Activated CD8-positive, alpha-beta memory T cell treated with anti-CD3 and anti-CD28 coated beads for 24 hours (primary cell): ENCODE results near the gene RNF222.

Experiments used
- DNase-seq: peaks from one replicate; pipeline ENCODE4 v3.0.0-alpha.2; 2020

The RNF222 gene, protein sequence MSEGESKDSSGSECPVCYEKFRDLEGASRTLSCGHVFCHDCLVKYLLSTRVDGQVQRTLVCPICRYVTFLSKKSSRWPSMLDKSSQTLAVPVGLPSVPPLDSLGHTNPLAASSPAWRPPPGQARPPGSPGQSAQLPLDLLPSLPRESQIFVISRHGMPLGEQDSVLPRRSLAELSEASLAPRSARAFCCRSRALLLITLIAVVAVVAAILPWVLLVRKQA

DNA sequence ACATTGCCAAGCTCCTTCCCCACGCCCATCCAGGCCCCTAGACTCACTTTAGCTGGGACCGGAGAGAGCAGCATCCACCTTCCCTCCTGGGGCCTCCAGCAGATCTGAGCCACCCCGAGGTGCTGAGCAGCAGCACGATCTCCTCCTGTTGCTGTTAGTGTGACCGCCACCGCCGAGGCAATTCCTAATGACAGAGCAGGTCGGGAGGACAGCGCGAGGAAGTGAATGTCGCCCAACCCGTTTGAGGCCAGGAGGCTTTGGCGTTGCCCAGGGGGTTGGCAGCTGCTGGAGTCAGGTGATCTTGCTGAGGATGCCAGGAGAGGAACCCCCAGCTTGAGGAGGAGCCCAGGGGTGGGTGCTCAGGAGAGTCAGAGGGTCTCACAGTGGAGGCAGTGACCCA, at the start of gene RNF222:
Gene RNF222 (minus strand): TSS at position 192 of the 400 bp plus-strand sequence. CDS start 4,366 bp downstream, outside the sequence.
- peak; percentile 43 for DNase-seq

DNA sequence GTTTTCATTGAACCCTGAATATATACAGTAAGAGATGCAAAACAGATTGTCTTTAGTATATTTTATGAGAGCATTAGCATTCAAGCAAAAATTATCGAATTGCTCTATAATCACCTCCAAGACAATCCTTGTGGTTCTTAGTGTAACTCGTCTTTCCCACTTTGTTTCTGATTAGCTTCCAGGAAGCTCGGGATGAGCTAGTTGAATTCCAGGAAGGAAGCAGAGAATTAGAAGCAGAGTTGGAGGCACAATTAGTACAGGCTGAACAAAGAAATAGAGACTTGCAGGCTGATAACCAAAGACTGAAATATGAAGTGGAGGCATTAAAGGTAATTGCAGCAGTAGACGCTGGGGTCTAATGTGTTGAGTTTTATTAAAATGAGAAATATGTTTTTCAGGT, 47.9 kb upstream of the RNF222 start:
- DNase-seq: no peak

DNA sequence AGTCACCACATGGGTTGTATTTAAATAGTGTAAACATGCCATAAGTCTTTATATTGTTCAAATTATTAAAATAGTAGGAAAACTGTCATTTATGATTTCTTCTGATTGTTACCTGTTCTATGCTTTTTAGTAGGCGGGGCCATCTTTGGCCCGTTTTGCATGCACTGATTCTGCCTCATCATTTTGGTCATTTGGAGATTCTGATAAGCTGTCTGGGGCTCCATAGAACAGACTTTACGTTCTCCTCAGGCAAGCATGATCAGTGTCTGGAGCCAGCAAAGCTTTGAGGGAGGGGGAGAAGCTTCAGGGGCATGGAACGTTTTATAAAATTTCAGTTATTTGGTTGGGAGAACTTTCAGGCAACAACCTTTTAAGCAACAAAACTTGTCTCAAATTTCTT, 46.9 kb upstream of the RNF222 start:
- DNase-seq: no peak

DNA sequence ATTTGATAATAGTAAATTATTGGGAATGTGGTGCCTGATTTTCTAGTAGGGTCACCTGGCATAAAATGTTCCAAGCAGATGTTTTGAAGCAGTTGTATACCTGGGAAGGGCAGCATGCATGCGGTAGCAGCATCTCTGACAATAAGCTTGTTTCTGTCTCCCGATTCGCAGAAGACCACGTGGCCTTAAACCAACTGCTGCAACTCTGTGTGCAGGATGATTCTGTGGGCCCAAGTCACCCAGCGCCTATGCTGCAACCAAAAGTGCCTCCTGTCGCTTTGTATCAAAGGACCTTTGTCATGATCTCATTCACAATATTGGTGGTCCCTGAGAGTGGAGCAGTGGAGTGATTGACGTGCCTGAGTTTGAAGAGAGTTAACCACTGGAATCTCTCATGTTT, 46.1 kb upstream of the RNF222 start:
- DNase-seq: no peak

DNA sequence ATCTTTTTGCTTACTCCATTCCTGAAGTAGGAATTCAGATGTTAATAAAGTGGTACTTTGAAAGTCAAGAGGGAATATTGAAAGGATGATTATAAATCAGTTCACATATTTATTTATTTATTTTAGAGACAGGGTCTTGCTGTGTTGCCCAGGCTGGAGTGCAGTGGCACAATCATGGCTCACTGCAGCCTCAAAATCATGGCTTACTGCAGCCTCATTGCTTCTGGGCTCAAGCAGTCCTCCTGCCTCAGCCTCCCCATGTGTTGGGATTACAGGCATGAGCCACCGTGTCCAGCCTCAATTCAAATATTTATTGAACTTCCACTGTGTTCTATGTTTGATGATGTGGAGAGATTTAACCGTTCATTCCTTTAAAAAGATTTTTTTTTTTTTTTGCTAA, 44.7 kb upstream of the RNF222 start:
- DNase-seq: no peak

DNA sequence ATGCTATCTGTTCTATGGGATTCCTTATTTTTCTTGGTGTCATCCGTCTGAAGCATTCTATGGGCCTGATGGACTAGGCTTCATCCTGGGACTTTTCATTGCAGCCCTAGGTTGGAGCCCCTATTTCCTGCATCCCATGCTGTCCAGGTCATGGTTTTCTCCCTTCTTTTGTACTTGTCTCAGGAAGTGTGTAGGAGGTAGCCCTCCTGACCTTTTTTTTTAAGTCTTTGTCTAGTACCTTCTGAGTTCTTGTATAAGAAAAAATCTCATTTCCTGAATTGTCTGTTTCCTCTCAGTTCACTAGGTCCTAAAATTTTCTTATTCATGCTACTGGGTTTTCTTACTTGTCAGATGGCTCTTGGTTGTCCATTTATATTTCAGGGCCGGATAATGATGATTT, 44.1 kb upstream of the RNF222 start:
- DNase-seq: no peak

DNA sequence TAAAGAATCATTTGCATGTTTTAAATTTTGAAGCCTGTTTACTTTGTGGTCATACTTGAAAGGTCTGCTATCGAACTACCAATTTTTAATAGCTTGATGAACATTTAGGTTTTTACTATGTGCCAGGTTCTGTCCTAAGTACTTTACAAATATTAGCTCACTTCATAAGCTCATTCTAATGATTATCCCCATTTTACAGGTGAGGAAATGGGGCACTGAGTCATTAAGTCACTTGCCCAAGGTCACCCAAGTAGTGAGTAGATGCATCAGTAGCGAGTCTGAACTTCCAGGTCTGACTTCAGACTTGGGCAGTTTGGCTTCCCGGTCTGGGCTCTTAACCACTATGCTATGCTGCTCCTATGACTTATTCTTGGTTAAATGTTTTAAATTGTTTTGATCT, 42.1 kb upstream of the RNF222 start:
- DNase-seq: no peak

DNA sequence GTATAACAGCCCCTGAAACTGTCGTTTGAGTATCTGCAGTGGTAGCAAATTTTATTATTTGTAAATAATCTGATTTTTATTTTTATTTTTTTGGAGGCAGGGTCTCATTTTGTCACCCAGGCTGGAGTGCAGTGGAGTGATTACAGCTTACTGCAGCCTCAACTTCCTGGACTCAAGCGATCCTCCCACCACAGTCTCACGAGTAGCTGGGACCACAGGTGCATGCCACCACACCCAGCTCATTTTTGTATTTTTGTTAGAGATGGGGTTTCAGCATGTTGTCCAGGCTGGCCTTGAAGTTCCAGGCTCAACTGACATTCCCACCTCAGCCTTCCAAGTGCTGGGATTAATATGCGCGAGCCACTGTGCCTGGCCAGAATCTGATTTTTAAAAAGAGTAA, 40.8 kb upstream of the RNF222 start:
- DNase-seq: no peak

DNA sequence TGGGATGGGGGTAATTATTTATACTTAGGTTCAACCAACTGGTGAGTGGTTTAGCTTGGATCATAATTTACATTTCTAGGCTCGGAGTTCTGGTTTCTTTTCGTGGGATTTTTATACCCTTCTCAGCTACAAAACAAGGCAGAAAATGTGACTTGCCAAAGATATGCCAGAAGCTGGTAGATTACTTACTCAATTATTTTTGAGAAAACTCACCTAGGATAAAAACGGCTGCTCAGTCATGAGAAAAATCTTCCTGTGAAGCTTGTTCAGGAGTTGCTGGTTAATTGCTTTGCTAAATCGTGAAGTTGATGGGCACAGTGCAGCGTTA, 39.2 kb upstream of the RNF222 start:
- no peak for DNase-seq

DNA sequence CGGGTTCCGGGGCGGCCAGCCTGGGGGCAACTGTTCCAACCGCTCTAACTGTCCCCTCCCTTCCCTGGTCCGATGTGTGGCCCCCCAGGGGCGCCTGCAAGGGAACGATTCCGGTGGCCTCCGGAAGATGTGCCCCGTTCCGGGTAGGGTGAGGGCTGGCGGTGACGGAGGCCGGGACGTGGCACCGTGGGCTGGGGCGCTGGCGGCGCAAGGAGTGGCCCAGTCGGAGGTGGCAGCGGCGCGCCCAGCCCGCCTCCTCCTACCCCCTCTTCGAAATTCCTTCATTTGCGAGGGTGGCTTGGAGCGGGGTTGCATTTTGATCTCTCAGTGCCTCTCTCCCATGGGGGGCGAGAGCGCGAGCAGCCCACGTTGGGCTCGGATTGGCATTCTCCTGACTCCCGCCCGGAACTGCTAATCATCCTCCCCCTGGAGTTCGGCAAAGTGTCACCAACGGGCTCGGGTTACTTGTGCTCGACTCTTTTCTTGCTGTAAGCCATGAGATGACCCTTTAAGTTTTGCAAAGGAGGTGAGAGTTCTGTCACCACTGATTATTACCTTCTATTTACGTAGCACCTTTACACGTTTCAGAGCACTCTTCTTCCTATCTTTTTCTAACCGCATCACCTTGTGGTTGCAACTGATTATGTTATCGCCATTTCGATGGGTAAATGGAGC, 38.7 kb upstream of the RNF222 start:
- DNase-seq: peak; percentile 85

DNA sequence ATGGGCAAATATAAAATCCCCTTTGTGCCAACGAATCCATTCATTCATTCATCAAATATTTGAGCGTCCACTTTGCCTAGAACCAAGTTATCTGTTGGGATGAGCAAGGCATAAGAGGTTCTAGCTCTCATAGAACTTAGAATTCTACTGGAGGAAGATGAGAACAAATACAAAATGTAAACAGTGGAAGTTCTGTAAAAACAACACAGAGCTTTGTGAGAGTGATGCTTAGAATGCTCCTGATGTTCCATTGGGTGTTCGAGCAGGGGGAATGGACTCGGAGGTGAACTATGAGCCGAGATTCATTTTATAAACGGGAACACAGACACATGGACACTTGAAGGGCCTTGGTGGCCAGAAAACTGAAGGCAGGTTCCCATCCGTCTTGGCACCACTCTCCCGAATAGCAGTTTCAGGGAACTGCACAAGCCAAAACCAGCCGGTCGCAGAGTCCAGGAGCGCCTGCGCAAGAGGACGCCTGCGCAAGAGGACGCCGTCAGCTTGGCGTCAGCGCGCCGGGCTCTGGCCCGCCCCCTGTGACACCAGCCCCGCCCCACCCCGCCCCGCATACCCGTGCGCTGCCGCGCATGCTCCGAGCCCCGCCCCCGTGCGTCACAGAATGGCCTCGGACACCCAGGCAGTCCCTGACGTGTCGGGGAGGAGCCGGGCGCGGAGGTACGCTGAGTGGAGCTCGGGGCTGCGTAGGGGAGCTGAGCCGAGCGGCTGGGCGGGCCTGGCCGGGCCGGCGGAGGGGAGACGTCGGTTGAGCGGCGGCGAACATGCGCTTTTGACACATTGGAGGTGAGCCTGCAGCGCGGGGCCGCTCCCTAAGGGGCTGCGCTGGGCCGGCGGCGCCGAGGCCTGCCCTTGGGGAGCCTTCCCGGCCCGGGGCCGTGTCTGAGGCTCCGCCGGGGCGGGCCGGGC, 37.9 kb upstream of the RNF222 start, which contains the start of gene NDEL1:
Gene NDEL1 (plus strand): TSS at position 640 of the 924 bp plus-strand sequence. CDS start 8,388 bp downstream, outside the sequence.
- DNase-seq: peak; percentile 99

DNA sequence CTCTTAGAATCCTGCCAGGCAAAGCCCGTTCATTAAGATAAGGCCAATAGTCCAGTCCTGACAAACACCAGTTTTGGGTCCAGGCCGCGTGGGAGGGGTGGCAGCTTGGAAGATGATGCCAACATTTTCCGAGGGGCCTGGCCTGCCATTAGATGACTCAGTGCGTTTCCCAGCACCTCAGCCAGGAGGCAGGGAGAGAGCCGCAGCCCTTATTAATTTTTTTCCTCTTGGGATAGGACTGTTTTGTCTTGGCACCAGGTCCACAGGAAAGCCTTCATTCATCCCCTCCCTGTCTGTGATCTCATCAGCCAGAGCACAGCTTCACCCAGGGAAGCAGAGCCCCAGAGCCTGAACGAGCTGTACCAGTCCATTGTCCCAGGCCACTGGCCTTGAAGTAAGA, 33.3 kb upstream of the RNF222 start:
- no peak for DNase-seq

DNA sequence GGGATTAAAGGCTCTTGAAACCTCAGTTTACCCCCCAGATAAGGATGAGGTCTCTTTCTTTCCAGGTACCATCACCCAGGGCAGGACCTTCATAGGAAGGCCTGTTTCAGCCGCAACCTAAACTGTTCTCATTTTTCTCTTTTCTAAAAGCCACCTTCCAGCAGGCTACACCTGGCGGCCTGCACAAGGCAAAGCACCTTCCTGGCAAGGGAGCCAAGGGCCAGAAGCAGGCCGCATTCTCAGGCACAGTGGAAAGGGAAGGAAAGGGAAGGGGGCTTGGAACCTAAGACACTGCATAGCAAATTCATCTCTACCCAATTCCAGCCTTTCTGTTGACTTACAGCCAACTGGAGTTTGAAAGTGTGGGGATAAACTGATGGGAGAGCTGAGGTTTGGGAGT, 29.2 kb upstream of the RNF222 start:
- DNase-seq: no peak

DNA sequence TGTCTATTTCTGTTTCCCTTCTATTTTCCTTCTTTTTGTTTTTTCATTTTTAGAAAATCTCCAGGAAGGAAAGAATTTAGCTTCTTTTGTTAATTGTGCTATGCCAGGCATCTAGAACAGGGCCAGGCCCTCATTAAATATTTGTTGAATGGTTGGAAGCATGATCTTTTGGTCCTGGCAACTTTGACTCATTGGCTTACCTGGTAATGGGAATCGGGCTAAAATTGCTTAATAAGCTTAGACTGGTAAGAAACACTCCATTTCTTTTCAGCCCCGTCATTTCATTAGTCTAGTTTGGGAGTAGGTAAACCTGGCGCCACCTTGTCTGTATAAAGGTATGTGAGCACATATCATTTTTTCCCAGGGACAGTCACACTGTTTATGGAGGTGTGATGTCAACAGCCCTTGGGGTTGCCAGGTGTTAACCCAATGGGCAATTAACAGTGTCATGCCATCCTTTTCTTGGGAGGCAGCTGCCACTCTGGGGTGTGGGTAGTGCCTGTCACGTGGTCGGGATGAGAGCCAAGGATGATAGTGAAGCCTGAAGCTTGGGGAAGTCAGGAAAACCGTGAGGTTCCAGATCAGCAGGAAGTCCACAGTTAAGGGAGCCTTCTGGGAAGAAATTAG, 28.6 kb upstream of the RNF222 start:
- no peak for DNase-seq

DNA sequence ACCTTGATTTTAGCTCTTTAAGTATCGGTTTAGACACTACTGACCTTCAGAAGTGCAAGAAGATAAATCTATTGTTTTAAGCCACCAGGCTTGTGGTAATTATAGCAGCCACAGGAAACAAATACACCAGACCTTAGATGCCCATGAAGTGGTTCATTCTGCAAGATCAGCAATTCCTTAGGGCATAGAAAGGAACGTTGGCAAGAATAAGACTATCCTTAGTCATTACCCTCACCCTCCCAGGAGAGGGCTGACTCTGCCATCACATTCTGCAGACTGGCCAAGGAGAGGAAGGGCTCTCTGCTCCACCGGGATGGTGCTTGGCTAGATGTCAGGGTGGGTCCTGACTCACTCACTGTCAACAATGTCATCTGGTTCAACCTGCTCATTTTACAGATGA, 23.9 kb upstream of the RNF222 start:
- no peak for DNase-seq

DNA sequence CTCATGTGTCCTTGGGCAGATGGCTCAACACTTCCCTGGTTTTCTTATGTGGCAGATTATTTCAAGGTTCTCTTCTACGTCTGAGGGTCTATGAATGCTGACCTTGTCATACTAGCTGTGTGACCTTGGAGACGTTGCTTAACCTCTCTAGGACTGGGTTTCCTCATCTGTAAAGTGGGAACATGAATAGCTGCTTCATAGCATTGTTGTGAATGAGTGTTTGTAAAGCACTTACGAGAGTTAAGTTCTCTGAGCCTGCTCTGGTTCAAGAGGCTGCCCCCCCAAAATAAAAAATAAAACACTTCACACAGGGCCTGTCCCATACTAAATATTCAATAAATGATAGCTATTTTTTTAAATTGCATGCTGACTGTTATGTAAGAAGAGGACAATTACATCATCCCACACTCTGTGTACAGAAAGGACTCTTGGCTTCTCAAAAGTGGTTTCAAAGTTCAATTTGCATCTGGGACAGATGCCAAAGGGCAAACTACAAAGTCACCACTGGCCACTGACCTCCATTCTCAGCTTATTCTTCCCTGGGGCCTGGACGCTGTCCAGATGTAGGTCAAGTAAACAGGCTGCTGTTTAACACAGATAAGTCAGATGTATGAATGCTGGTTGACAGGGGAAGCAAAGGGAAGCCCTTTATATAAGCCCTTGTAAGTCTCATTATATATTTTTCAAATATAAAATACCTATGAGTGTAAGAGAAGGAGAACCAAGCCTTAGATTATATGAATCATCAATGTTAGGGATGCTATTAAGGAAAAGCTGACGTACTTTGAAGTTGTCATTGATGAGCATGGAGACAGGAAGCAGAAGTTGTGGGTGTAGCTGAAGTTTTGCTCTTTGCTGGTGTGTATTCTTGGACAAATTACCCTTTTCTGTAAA, 22.7 kb upstream of the RNF222 start:
- DNase-seq: no peak

DNA sequence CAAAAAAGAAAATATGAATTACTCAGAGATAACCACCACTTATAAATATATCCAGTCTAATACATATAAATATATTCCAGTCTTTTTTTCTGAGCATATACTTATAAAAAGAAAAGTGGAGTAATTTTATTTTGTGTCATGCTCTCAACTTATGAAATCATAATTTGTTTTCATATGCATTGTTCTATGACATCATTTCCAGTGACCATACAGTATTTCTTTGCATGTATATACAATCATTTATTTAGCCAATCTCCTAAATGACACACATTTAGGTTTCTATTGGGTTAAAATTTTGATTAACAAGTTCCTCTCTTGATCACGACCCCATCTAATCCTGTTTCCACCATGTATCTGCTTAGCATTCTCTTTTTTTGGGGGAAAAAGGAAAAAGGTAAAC, 21.7 kb upstream of the RNF222 start:
- DNase-seq: no peak

DNA sequence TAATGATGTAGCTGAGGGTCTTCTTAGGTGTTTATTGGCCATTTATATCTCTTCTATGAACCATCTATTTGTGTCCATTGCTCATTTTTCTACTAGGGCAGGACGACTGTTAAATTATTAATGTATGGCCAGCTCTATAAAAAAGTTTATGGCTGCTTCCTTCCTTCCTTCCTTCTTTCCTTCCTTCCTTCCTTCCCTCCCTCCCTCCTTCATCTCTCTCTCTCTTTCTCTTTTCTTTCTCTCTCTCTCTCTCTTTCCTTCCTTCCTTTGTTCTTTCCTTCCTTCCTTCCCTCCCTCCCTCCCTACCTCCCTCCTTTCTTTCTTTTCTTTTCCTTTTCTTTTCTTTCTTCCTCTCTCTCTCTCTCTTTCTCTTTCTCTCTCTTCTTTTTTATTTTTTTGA, 20.8 kb upstream of the RNF222 start:
- no peak for DNase-seq

DNA sequence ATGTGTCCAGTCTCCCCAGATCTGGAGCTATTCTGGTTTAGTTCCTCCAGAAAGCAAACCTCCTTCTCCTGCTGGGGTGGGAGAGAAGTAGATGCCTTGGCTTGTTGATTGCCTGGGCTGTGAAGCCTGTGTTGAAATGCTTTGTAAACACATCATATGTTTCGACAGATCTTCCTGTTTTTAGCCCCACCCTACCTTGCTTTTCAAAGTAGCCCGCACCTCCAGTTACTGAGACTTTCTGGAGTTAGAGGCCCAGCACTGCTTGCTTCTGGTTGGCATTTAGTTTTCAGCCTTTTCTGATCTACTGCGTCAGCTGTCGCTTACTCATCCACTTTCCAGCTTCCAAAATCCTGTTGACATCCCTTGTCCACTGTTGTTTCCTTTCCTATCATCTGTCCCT, 20.2 kb upstream of the RNF222 start:
- no peak for DNase-seq

DNA sequence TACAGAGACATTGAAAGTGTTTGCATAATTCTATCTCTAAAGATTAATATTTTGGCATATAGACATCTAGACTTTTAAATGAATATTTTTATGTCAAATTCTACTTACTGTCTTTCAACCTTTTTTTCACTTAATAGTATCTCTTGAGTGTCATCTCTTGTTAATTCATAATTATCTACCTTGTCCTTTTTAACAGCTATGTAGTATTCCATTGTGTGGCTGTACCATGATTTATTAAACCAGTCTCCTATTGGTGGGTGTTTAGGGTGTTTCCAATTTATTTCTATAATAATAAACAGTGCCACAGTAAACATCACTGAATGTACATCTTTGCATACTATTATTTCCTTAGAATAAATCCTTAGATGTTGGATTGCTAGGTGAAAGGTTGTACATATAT, 16.3 kb upstream of the RNF222 start:
- no peak for DNase-seq

DNA sequence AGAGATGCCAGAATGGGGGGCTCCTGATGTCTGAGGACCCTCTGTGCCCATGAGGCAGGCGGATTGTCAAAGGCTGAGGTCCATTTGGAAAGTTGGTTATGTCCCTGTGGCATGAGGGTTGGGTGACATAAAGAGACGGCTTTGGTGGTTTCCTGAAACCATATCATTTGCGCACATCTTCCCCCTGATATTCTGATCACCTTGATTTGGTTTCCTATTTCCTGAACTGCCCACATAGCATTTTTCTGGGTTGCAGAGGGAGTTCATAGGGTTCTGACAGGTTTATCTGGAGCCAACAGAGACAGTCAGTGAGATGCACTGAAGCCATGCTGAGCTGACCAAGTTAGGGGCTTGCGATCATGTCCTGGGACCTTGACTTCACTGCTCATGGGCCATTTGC, 15.7 kb upstream of the RNF222 start:
- no peak for DNase-seq

DNA sequence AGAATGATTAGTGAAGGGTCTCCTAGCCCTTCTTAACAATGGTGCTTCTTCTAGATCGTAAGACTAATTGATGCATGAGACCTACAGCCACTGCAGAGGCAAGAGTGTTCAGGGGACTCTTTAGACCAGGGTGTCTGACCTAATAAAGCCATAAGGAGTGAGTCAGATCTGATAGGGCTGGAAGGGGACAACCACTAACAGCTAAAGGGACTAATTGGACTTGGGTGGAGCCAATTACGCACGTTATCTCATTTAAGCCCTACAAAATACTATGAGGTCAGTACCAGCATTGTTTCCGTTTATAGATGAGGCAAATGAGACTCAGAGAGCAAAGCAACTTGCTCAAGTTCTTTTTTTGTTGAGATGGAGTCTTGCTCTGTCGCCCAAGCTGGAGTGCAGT, 14.5 kb upstream of the RNF222 start:
- no peak for DNase-seq

DNA sequence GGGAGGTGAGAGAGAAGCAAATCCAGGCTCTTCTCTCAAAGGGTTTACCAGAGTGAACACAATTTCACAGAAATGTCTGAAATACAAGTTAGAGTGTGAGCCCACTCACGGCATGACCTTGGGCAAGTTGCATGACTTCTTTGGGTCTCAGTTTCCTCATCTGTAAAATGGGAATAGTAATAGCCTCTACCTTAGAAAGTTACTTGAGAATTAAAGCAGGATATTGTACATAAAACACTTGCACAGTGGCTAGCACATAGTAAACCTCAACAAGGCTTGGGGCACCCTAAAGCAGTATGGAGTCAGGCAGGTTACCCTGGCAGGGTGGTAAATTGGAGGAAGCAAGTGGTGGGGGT, 13.2 kb upstream of the RNF222 start:
- DNase-seq: no peak
